Measurements from ENCODE around the gene ASB1. TPM values are rescaled to one million over a fixed set of nuclear protein-coding genes. Genes with fewer than 3 reads are reported as not detected.

Gene ASB1
- total and polyA plus RNA-seq, 2 donors (not counting 1 experiment from before 2014, with no cell fraction given): 19.3 to 40.6 TPM

GRCh38 chr2:238495422-238495821 is 68.7 kb downstream of the ASB1 start:
- Histone ChIP-seq H3K9me3 (ENCODE audit: control insufficient read depth, insufficient read depth, low read depth, low read length) (no peaks in the 10 kb centered on the region), H3K27ac (ENCODE audit: insufficient read depth, low read length) (no peak overlapping the region), H3K4me3 (replicated peaks in 1 of 4; ENCODE audit: control extremely low read depth in 1 of 4, insufficient read depth in 1 of 4, low read depth in 3 of 4, low read length in 4 of 4) (no peak overlapping the region), H3K4me2 (ENCODE audit: extremely low read depth, insufficient read depth, low read length) (no peak overlapping the region), H3K79me2 (ENCODE audit: control insufficient read depth, insufficient read depth, low read length) (no peaks in the 10 kb centered on the region), H2AFZ (ENCODE audit: low read length) (no peak overlapping the region), H3K9ac (ENCODE audit: insufficient read depth, low read length) (no peak overlapping the region), H3K27me3 (ENCODE audit: control insufficient read depth, insufficient read depth, low read length) (no peaks in the 10 kb centered on the region), H3K36me3 (ENCODE audit: control insufficient read depth, insufficient read depth, low read length) (no peaks in the 10 kb centered on the region), H4K20me1 (ENCODE audit: control insufficient read depth, extremely low read depth, insufficient read depth, low read length) (no peaks in the 10 kb centered on the region), H3K4me1 (ENCODE audit: control insufficient read depth, extremely low read depth, insufficient read depth, low read length) (no peaks in the 10 kb centered on the region)
- TF ChIP-seq CTCF (conservative IDR thresholded peaks at IDR 0.05 in 1 of 2, IDR thresholded peaks at IDR 0.05 in 1 of 2; ENCODE audit: low read depth in 1 of 2, low read length in 2 of 2): no peak
- TF ChIP-seq EZH2 (IDR thresholded peaks at IDR 0.05; ENCODE audit: low read length, missing control alignments): no peak
- no peak for DNase-seq (ENCODE audit: low read depth in 2 of 2)

- Histone ChIP-seq H3K9me3 (ENCODE audit: control insufficient read depth, insufficient read depth, low read depth, low read length) (no peaks in the 10 kb centered on the region), H2AFZ (ENCODE audit: low read length) (no peak overlapping the region), H4K20me1 (ENCODE audit: control insufficient read depth, extremely low read depth, insufficient read depth, low read length) (no peaks in the 10 kb centered on the region), H3K36me3 (ENCODE audit: control insufficient read depth, insufficient read depth, low read length) (no peaks in the 10 kb centered on the region), H3K27ac (ENCODE audit: insufficient read depth, low read length) (no peak overlapping the region), H3K9ac (ENCODE audit: insufficient read depth, low read length) (no peak overlapping the region), H3K27me3 (ENCODE audit: control insufficient read depth, insufficient read depth, low read length) (no peaks in the 10 kb centered on the region), H3K4me3 (replicated peaks in 1 of 4; ENCODE audit: control extremely low read depth in 1 of 4, insufficient read depth in 1 of 4, low read depth in 3 of 4, low read length in 4 of 4) (no peak overlapping the region), H3K79me2 (ENCODE audit: control insufficient read depth, insufficient read depth, low read length) (no peaks in the 10 kb centered on the region), H3K4me2 (ENCODE audit: extremely low read depth, insufficient read depth, low read length) (no peak overlapping the region), H3K4me1 (ENCODE audit: control insufficient read depth, extremely low read depth, insufficient read depth, low read length) (no peaks in the 10 kb centered on the region)
- TF ChIP-seq CTCF (conservative IDR thresholded peaks at IDR 0.05 in 1 of 2, IDR thresholded peaks at IDR 0.05 in 1 of 2; ENCODE audit: low read depth in 1 of 2, low read length in 2 of 2) (no peak), EZH2 (IDR thresholded peaks at IDR 0.05; ENCODE audit: low read length, missing control alignments) (no peak)
- no peak for DNase-seq (ENCODE audit: low read depth in 2 of 2)
These were observed 70.3 kb downstream of the ASB1 start for GRCh38 chr2:238496756-238497609.

GRCh38 chr2:238497610-238498005 is 70.9 kb downstream of the ASB1 start:
- no peak for DNase-seq (ENCODE audit: low read depth in 2 of 2)
- Histone ChIP-seq H3K4me1 (ENCODE audit: control insufficient read depth, extremely low read depth, insufficient read depth, low read length) (no peaks in the 10 kb centered on the region), H3K36me3 (ENCODE audit: control insufficient read depth, insufficient read depth, low read length) (no peaks in the 10 kb centered on the region)

More at GRCh38 chr2:238497610-238498005, 70.9 kb downstream of the ASB1 start:
- no peak overlapping the region for H3K9ac ChIP-seq (ENCODE audit: insufficient read depth, low read length)
- H2AFZ ChIP-seq (ENCODE audit: low read length): no peak overlapping the region
- no peak overlapping the region for H3K4me3 ChIP-seq (replicated peaks in 1 of 4; ENCODE audit: control extremely low read depth in 1 of 4, insufficient read depth in 1 of 4, low read depth in 3 of 4, low read length in 4 of 4)
- TF ChIP-seq EZH2 (IDR thresholded peaks at IDR 0.05; ENCODE audit: low read length, missing control alignments): no peak
- no peak for TF ChIP-seq CTCF (conservative IDR thresholded peaks at IDR 0.05 in 1 of 2, IDR thresholded peaks at IDR 0.05 in 1 of 2; ENCODE audit: low read depth in 1 of 2, low read length in 2 of 2)
- no peaks in the 10 kb centered on the region for H3K9me3 ChIP-seq (ENCODE audit: control insufficient read depth, insufficient read depth, low read depth, low read length)
- H4K20me1 ChIP-seq (ENCODE audit: control insufficient read depth, extremely low read depth, insufficient read depth, low read length): no peaks in the 10 kb centered on the region
- no peaks in the 10 kb centered on the region for H3K27me3 ChIP-seq (ENCODE audit: control insufficient read depth, insufficient read depth, low read length)
- H3K79me2 ChIP-seq (ENCODE audit: control insufficient read depth, insufficient read depth, low read length): no peaks in the 10 kb centered on the region
- no peak overlapping the region for H3K27ac ChIP-seq (ENCODE audit: insufficient read depth, low read length)
- no peak overlapping the region for H3K4me2 ChIP-seq (ENCODE audit: extremely low read depth, insufficient read depth, low read length)
